Muscle of leg (tissue), 11 donors: ENCODE data around the gene PLXNA3. TPM values are rescaled to one million over a fixed set of nuclear protein-coding genes. Genes with fewer than 3 reads are reported as not detected.
A peak's percentile ranks its signal among the peaks of the same experiment; 100 is the strongest.

Experiments
- DNase-seq: peaks from one replicate; pipeline ENCODE4 v3.0.0; 2013
- H3K27ac ChIP-seq: one replicate; pipeline ENCODE4 v1.5.1; 2013; ENCODE audit warnings: mild to moderate bottlenecking, low read length, control low read depth
- H3K27me3 ChIP-seq: one replicate; pipeline ENCODE4 v1.6.1; 2013; ENCODE audit warnings: low read length; ENCODE audit not compliant: control insufficient read depth, insufficient read depth
- H3K36me3 ChIP-seq: one replicate; pipeline ENCODE4 v1.6.1; 2013; ENCODE audit warnings: low read length; ENCODE audit not compliant: control insufficient read depth, insufficient read depth
- H3K4me1 ChIP-seq: one replicate; pipeline ENCODE4 v1.6.1; 2013; ENCODE audit warnings: low read length; ENCODE audit not compliant: control insufficient read depth, insufficient read depth
- H3K4me3 ChIP-seq: one replicate; pipeline ENCODE4 v1.5.1; 2013; ENCODE audit warnings: low read length, control low read depth
- H3K9me3 ChIP-seq: replicated peaks from 2 replicates; pipeline ENCODE4 v1.6.1; 2013; ENCODE audit warnings: low read depth, low read length; ENCODE audit not compliant: control insufficient read depth
- WGBS: methylation state at CpG from one replicate; pipeline ENCODE4 v1.1.5; 2013; ENCODE audit warnings: missing lambda C conversion rate; ENCODE audit not compliant: insufficient coverage; 5-methylcytosine and 5-hydroxymethylcytosine counted together
- polyA plus RNA-seq, 8 donors: library from polyadenylated mRNA; unstranded; fragments of 120-200 nt; gene quantifications; one replicate each; pipeline versions ENCODE4 v1.2.1 to v1.2.3, GENCODE V29; 2013; ENCODE audit warnings: inconsistent platforms in 1 of 8, low replicate concordance in 1 of 8; ENCODE audit not compliant: insufficient read length in 8 of 8, insufficient read depth in 1 of 8
- total RNA-seq: library from RNA; stranded (reverse); fragments of 120-200 nt; gene quantifications from one replicate; pipeline ENCODE4 v1.2.4, GENCODE V29; 2013

PLXNA3 gene
- total and polyA plus RNA-seq, 9 donors, result 7.4 to 48.1 (median 38.8) TPM

- Histone ChIP-seq H3K27me3 (no peaks in the 10 kb centered on the region), H3K36me3 (no peaks in the 10 kb centered on the region), H3K27ac (peak overlapping the region; percentile 29), H3K4me3 (peak overlapping the region; percentile 43), H3K9me3 (no peaks in the 10 kb centered on the region), H3K4me1 (peaks cover 13% of the 10 kb centered on the region)
- WGBS, result 67% methylated on average over 21 of the region's 24 CpGs
- no peak for DNase-seq
These were observed 19.9 kb downstream of the PLXNA3 start for GRCh38 chrX:154477891-154478477.

GRCh38 chrX:154478728-154479622 is 20.9 kb downstream of the PLXNA3 start, which contains the start of gene LAGE3:
Gene LAGE3, minus strand, starts transcription at chrX:154479281. Its CDS starts 366 bp downstream, at chrX:154478915.
- Histone ChIP-seq H3K4me3 (peak within 1 kb of the TSS; percentile 43), H3K9me3 (no peaks in the 10 kb centered on the region), H3K36me3 (peaks cover under 1% of the 10 kb centered on the region), H3K27me3 (no peaks in the 10 kb centered on the region), H3K27ac (peak within 1 kb of the TSS; percentile 86), H3K4me1 (peaks cover 13% of the 10 kb centered on the region)
- 36% methylated on average over 80 of the region's 85 CpGs for WGBS
- peak; percentile 93 for DNase-seq

GRCh38 chrX:154481195-154481594 is 23.1 kb downstream of the PLXNA3 start:
- no peak for DNase-seq
- Histone ChIP-seq H3K4me3 (no peak overlapping the region), H3K27ac (no peak overlapping the region), H3K36me3 (peaks cover 11% of the 10 kb centered on the region), H3K4me1 (peaks cover 22% of the 10 kb centered on the region), H3K27me3 (no peaks in the 10 kb centered on the region), H3K9me3 (no peaks in the 10 kb centered on the region)
- WGBS, result 88% methylated on average over 1 of the region's 5 CpGs

- Histone ChIP-seq H3K4me1 (peaks cover 26% of the 10 kb centered on the region), H3K27me3 (no peaks in the 10 kb centered on the region), H3K4me3 (no peak overlapping the region), H3K36me3 (peaks cover 11% of the 10 kb centered on the region), H3K27ac (no peak overlapping the region), H3K9me3 (no peaks in the 10 kb centered on the region)
- WGBS, result 69% methylated on average over 12 of the region's 14 CpGs
- no peak for DNase-seq
These were observed 24.0 kb downstream of the PLXNA3 start for GRCh38 chrX:154481911-154482601.

GRCh38 chrX:154482786-154483185 is 24.7 kb downstream of the PLXNA3 start:
- WGBS, result 75% methylated on average over 7 of the region's 7 CpGs
- Histone ChIP-seq H3K4me3 (no peak overlapping the region), H3K4me1 (peaks cover 26% of the 10 kb centered on the region), H3K36me3 (peaks cover 15% of the 10 kb centered on the region), H3K27ac (no peak overlapping the region), H3K27me3 (no peaks in the 10 kb centered on the region), H3K9me3 (no peaks in the 10 kb centered on the region)
- no peak for DNase-seq

GRCh38 chrX:154483325-154483724 is 25.2 kb downstream of the PLXNA3 start:
- H3K27ac ChIP-seq, result no peak overlapping the region
- H3K27me3 ChIP-seq, result no peaks in the 10 kb centered on the region

GRCh38 chrX:154484255-154485149 is 26.4 kb downstream of the PLXNA3 start:
- Histone ChIP-seq H3K4me1 (peaks cover 18% of the 10 kb centered on the region), H3K9me3 (no peaks in the 10 kb centered on the region), H3K4me3 (no peak overlapping the region), H3K27me3 (no peaks in the 10 kb centered on the region), H3K27ac (no peak overlapping the region), H3K36me3 (peaks cover 15% of the 10 kb centered on the region)
- DNase-seq, result no peak
- WGBS, result 83% methylated on average over 14 of the region's 16 CpGs

More at GRCh38 chrX:154483325-154483724, 25.2 kb downstream of the PLXNA3 start:
- 68% methylated on average over 5 of the region's 7 CpGs for WGBS
- no peak for DNase-seq
- no peaks in the 10 kb centered on the region for H3K9me3 ChIP-seq
- no peak overlapping the region for H3K4me3 ChIP-seq
- H3K36me3 ChIP-seq, result peaks cover 15% of the 10 kb centered on the region
- H3K4me1 ChIP-seq, result peaks cover 20% of the 10 kb centered on the region

- H3K4me1 ChIP-seq, result peaks cover 23% of the 10 kb centered on the region
- DNase-seq, result no peak
- H3K27ac ChIP-seq, result no peak overlapping the region
- no peaks in the 10 kb centered on the region for H3K9me3 ChIP-seq
- peaks cover 15% of the 10 kb centered on the region for H3K36me3 ChIP-seq
- peak overlapping the region; percentile 50 for H3K4me3 ChIP-seq
- 58% methylated on average over 29 of the region's 35 CpGs for WGBS
- H3K27me3 ChIP-seq, result no peaks in the 10 kb centered on the region
These were observed 27.3 kb downstream of the PLXNA3 start for GRCh38 chrX:154485150-154486051.

- WGBS, result 43% methylated on average over 35 of the region's 35 CpGs
- H3K4me1 ChIP-seq, result peaks cover 23% of the 10 kb centered on the region
- H3K36me3 ChIP-seq, result peaks cover 15% of the 10 kb centered on the region
- H3K27me3 ChIP-seq, result no peaks in the 10 kb centered on the region
- H3K4me3 ChIP-seq, result peak overlapping the region; percentile 50
- H3K27ac ChIP-seq, result peak overlapping the region; percentile 13
- peak; percentile 40 for DNase-seq
- no peaks in the 10 kb centered on the region for H3K9me3 ChIP-seq
These were observed 27.9 kb downstream of the PLXNA3 start for GRCh38 chrX:154486052-154486395.
